Ishikawa (cell line): Measurements from ENCODE around the gene LAPTM5.
A peak's percentile ranks its signal among the peaks of the same experiment; 100 is the strongest.

Source experiments
- CEBPB ChIP-seq: IDR thresholded peaks from 2 replicates; pipeline ENCODE4 v1.6.1; 2012
- CREB1 ChIP-seq: IDR thresholded peaks from 2 replicates; pipeline ENCODE4 v1.6.1; 2012; ENCODE audit warnings: low read depth
- EGR1 ChIP-seq: IDR thresholded peaks from 2 replicates; pipeline ENCODE4 v1.6.1; 2012
- EP300 ChIP-seq: IDR thresholded peaks from 2 replicates; pipeline ENCODE4 v1.6.1; 2012; ENCODE audit warnings: borderline replicate concordance
- FOXM1 ChIP-seq: IDR thresholded peaks from 2 replicates; pipeline ENCODE4 v1.6.1; 2012; ENCODE audit warnings: low read depth, borderline replicate concordance
- MAX ChIP-seq: IDR thresholded peaks from 2 replicates; pipeline ENCODE4 v1.6.1; 2012
- NFIC ChIP-seq: IDR thresholded peaks from 2 replicates; pipeline ENCODE4 v1.6.1; 2012
- RAD21 ChIP-seq: IDR thresholded peaks from 2 replicates; pipeline ENCODE4 v1.6.1; 2012; ENCODE audit warnings: low read depth
- REST ChIP-seq: IDR thresholded peaks from 2 replicates; pipeline ENCODE4 v1.6.1; 2012; ENCODE audit warnings: low read depth, mild to moderate bottlenecking
- TAF1 ChIP-seq: IDR thresholded peaks from 2 replicates; pipeline ENCODE4 v1.6.1; 2012; ENCODE audit warnings: low read depth, mild to moderate bottlenecking
- TCF12 ChIP-seq: IDR thresholded peaks from 2 replicates; pipeline ENCODE4 v1.6.1; 2012; ENCODE audit warnings: low read depth
- TEAD4 ChIP-seq: IDR thresholded peaks from 2 replicates; pipeline ENCODE4 v1.6.1; 2012
- USF1 ChIP-seq: IDR thresholded peaks from 2 replicates; pipeline ENCODE4 v1.6.1; 2012
- YY1 ChIP-seq: IDR thresholded peaks from 2 replicates; pipeline ENCODE4 v1.6.1; 2012; ENCODE audit warnings: low read depth
- ZBTB7A ChIP-seq: IDR thresholded peaks from 2 replicates; pipeline ENCODE4 v1.6.1; 2012; ENCODE audit warnings: low read depth

The LAPTM5 gene

GRCh38 chr1:30708361-30708728, 49.2 kb downstream of the LAPTM5 start:
- TF ChIP-seq YY1 (no peak), CREB1 (no peak), CEBPB (no peak), EP300 (no peak)

- TF ChIP-seq YY1 = 0 out of 2 replicates have a peak, but pooled peaks have one; percentile 31
- no peak for TF ChIP-seq NFIC
- TF ChIP-seq RAD21 = peak; percentile 97
- no peak for TF ChIP-seq CREB1
- TF ChIP-seq TAF1 = no peak
These were observed 49.9 kb downstream of the LAPTM5 start for GRCh38 chr1:30707412-30708360.

- no peak for TF ChIP-seq USF1
- no peak for TF ChIP-seq FOXM1
- no peak for TF ChIP-seq RAD21
- no peak for TF ChIP-seq MAX
- TF ChIP-seq YY1 = no peak
- TF ChIP-seq ZBTB7A = no peak
- TF ChIP-seq TAF1 = no peak
- no peak for TF ChIP-seq CREB1
- no peak for TF ChIP-seq TEAD4
These were observed 51.0 kb downstream of the LAPTM5 start for GRCh38 chr1:30706528-30706927.

- TF ChIP-seq FOXM1 = no peak
- TF ChIP-seq MAX = no peak
- no peak for TF ChIP-seq YY1
- no peak for TF ChIP-seq CREB1
- TF ChIP-seq NFIC = no peak
- no peak for TF ChIP-seq USF1
- no peak for TF ChIP-seq RAD21
- no peak for TF ChIP-seq TEAD4
- no peak for TF ChIP-seq REST
- TF ChIP-seq TAF1 = no peak
- TF ChIP-seq EP300 = no peak
- TF ChIP-seq CEBPB = no peak
- TF ChIP-seq ZBTB7A = no peak
- no peak for TF ChIP-seq TCF12
- TF ChIP-seq EGR1 = no peak
These were observed 51.9 kb downstream of the LAPTM5 start for GRCh38 chr1:30705698-30706097.

GRCh38 chr1:30704765-30705509, 52.6 kb downstream of the LAPTM5 start:
- TF ChIP-seq REST (no peak), USF1 (no peak), TAF1 (no peak)

- TF ChIP-seq USF1 = no peak
- no peak for TF ChIP-seq EGR1
- no peak for TF ChIP-seq TAF1
- TF ChIP-seq EP300 = no peak
- TF ChIP-seq TEAD4 = no peak
- no peak for TF ChIP-seq NFIC
- TF ChIP-seq TCF12 = no peak
- TF ChIP-seq YY1 = no peak
- no peak for TF ChIP-seq CREB1
These were observed 53.3 kb downstream of the LAPTM5 start for GRCh38 chr1:30704271-30704670.
